ENCODE data around the gene CADM4. TPM values are rescaled to one million over a fixed set of nuclear protein-coding genes. Genes with fewer than 3 reads are reported as not detected.
"Not testable (repeated sequence)": the region's sequence is repeated elsewhere in the genome, so short reads cannot be mapped to it uniquely, and the experiment has no call there.

CADM4 gene
- total and polyA plus RNA-seq, 9 of the 15 experiments (the other 6 are each of a cell fraction or from before 2014, with no cell fraction given), result 0.03 to 4.6 (median 1.3) TPM

- TF ChIP-seq FOSL1 (tag; conservative IDR thresholded peaks at IDR 0.05), result no peak
- TF ChIP-seq, protein P1, sequence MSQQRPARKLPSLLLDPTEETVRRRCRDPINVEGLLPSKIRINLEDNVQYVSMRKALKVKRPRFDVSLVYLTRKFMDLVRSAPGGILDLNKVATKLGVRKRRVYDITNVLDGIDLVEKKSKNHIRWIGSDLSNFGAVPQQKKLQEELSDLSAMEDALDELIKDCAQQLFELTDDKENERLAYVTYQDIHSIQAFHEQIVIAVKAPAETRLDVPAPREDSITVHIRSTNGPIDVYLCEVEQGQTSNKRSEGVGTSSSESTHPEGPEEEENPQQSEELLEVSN (IDR thresholded peaks at IDR 0.05; ENCODE audit: borderline replicate concordance in 1 of 2, extremely low read depth in 1 of 2, insufficient read depth in 1 of 2, insufficient read length in 1 of 2, low read depth in 1 of 2, low read length in 1 of 2, poor library complexity in 1 of 2, severe bottlenecking in 1 of 2), result no peak
- TF ChIP-seq IRF1 (CRISPR knock-in tag; IDR thresholded peaks at IDR 0.05; ENCODE audit: borderline replicate concordance), result no peak
- peak; percentile 71 for TF ChIP-seq ZFX (CRISPR knock-in tag; IDR thresholded peaks at IDR 0.05)
Observed at GRCh38 chr19:43651758-43652545, 12.3 kb upstream of the CADM4 start (continued).

GRCh38 chr19:43650276-43650675, 10.6 kb upstream of the CADM4 start:
- in situ Hi-C loops (cut with MboI) (loop anchor here (5.0 kb wide), 2 partner anchors 93 to 203 kb away; no protein-coding TSS in a partner anchor), intact Hi-C loops (cut with micrococcal nuclease) (loop anchor here (10.0 kb wide), 1 partner anchor 205 kb away; no protein-coding TSS in a partner anchor)
- FAIRE-seq; H3K4me1 ChIP-seq (replicated peaks in 1 of 2; ENCODE audit: control insufficient read depth in 2 of 2, insufficient read depth in 2 of 2, low read length in 2 of 2); H3K4me3 ChIP-seq; H3K27me3 ChIP-seq (ENCODE audit: control insufficient read depth in 2 of 2, insufficient read depth in 2 of 2, low read length in 2 of 2); H3K79me2 ChIP-seq (ENCODE audit: control insufficient read depth, insufficient read depth, low read length); H3K9me1 ChIP-seq (ENCODE audit: control insufficient read depth, insufficient read depth, low read length); POLR2A ChIA-PET; H3K9me3 ChIP-seq (replicated peaks; ENCODE audit: control insufficient read depth, insufficient read depth, low read depth, low read length); H3K4me2 ChIP-seq (ENCODE audit: insufficient read depth, low read length); H2AFZ ChIP-seq (ENCODE audit: low read depth, low read length); H3K27ac ChIP-seq (ENCODE audit: extremely low read depth, low read depth, low read length); H4K20me1 ChIP-seq (replicated peaks; ENCODE audit: control insufficient read depth, insufficient read depth, low read length); DNase-seq (ENCODE audit: extremely low read depth in 1 of 4, low spot score in 3 of 4); BruUV-seq (replicated peaks); H3K9ac ChIP-seq (ENCODE audit: insufficient read depth in 1 of 2, low read depth in 2 of 2, low read length in 2 of 2); ATAC-seq: not testable (repeated sequence)
- peaks cover 18% of the 10 kb centered on the region; the same call in 2 of the 3 replicates for H3K36me3 ChIP-seq (ENCODE audit: control insufficient read depth, insufficient read depth, low read length)
- 100% methylated on average over 7 of the region's 7 CpGs for WGBS (ENCODE audit: insufficient coverage, low coverage, missing lambda C conversion rate)
- TF ChIP-seq ZNF121 (CRISPR knock-in tag; conservative IDR thresholded peaks at IDR 0.05), result peak; percentile 51
- CTCF ChIA-PET (ENCODE audit: low intra/inter-chr PET ratio), result interaction anchor here (2.1 kb wide), 1 partner anchor 55 kb away, joined by 6 read pairs; the partner anchor contains the start of gene IRGQ
